Trophoblast cell (in vitro differentiated cells and primary cell): ENCODE data around the gene SETD7.

Source experiments
- DNase-seq, 2 donors: peaks; one replicate each; pipeline ENCODE4 v3.0.0-alpha.2; 2016
- H2AFZ ChIP-seq: 2 replicates; pipeline ENCODE4 v1.6.1; 2013; ENCODE audit warnings: low read length, moderate library complexity, mild to moderate bottlenecking; ENCODE audit not compliant: insufficient read depth, poor library complexity
- H2AK5ac ChIP-seq: 2 replicates; pipeline ENCODE4 v1.6.1; 2013; ENCODE audit warnings: mild to moderate bottlenecking, low read length
- H2BK120ac ChIP-seq: 2 replicates; pipeline ENCODE4 v1.6.1; 2013; ENCODE audit warnings: low read length, mild to moderate bottlenecking, moderate library complexity; ENCODE audit not compliant: insufficient read depth, poor library complexity
- H2BK12ac ChIP-seq: 2 replicates; pipeline ENCODE4 v1.6.1; 2013; ENCODE audit warnings: mild to moderate bottlenecking, low read length, moderate library complexity
- H2BK5ac ChIP-seq: 2 replicates; pipeline ENCODE4 v1.6.1; 2013; ENCODE audit warnings: low read length, low read depth, moderate library complexity, mild to moderate bottlenecking; ENCODE audit not compliant: poor library complexity
- H3K14ac ChIP-seq: 2 replicates; pipeline ENCODE4 v1.6.1; 2013; ENCODE audit warnings: mild to moderate bottlenecking, low read length
- H3K18ac ChIP-seq: 2 replicates; pipeline ENCODE4 v1.6.1; 2013; ENCODE audit warnings: mild to moderate bottlenecking, low read length
- H3K23ac ChIP-seq: 2 replicates; pipeline ENCODE4 v1.6.1; 2013; ENCODE audit warnings: low read length
- H3K27ac ChIP-seq: 2 replicates; pipeline ENCODE4 v1.5.1; 2013; ENCODE audit warnings: low read depth, mild to moderate bottlenecking, inconsistent platforms, low read length, moderate library complexity
- H3K27me3 ChIP-seq: 2 replicates; pipeline ENCODE4 v1.6.1; 2013; ENCODE audit warnings: inconsistent platforms, mild to moderate bottlenecking, low read length, moderate library complexity; ENCODE audit not compliant: insufficient read depth
- H3K36me3 ChIP-seq, 2 experiments: 1 replicate in 1 of 2; 2 replicates in 1 of 2; pipeline ENCODE4 v1.6.1; 2013; ENCODE audit warnings: low read length in 2 of 2, mild to moderate bottlenecking in 2 of 2, moderate library complexity in 1 of 2; ENCODE audit not compliant: insufficient read depth in 2 of 2, control insufficient read depth in 1 of 2
- H3K4ac ChIP-seq: 2 replicates; pipeline ENCODE4 v1.6.1; 2013; ENCODE audit warnings: low read depth, mild to moderate bottlenecking, low read length, moderate library complexity
- H3K4me1 ChIP-seq, 2 experiments: 1 replicate in 1 of 2; 2 replicates in 1 of 2; pipeline ENCODE4 v1.6.1; 2013; ENCODE audit warnings: low read length in 2 of 2, mild to moderate bottlenecking in 2 of 2, moderate library complexity in 1 of 2; ENCODE audit not compliant: insufficient read depth in 2 of 2, control insufficient read depth in 1 of 2
- H3K4me2 ChIP-seq: 2 replicates; pipeline ENCODE4 v1.6.1; 2013; ENCODE audit warnings: inconsistent platforms, mild to moderate bottlenecking, low read length, moderate library complexity
- H3K4me3 ChIP-seq: 2 replicates; pipeline ENCODE4 v1.5.1; 2013; ENCODE audit warnings: mild to moderate bottlenecking, low read depth, low read length, inconsistent platforms
- H3K79me1 ChIP-seq: one replicate; pipeline ENCODE4 v1.6.1; 2013; ENCODE audit warnings: low read length
- H3K79me2 ChIP-seq: 2 replicates; pipeline ENCODE4 v1.6.1; 2013; ENCODE audit warnings: low read length, mild to moderate bottlenecking; ENCODE audit not compliant: control insufficient read depth, insufficient read depth, poor library complexity
- H3K9ac ChIP-seq: 2 replicates; pipeline ENCODE4 v1.6.1; 2013; ENCODE audit warnings: mild to moderate bottlenecking, low read length
- H3K9me3 ChIP-seq: 2 replicates; pipeline ENCODE4 v1.6.1; 2013; ENCODE audit warnings: low read depth, mild to moderate bottlenecking, control low read depth, inconsistent platforms, low read length; ENCODE audit not compliant: insufficient read depth
- H4K12ac ChIP-seq: 2 replicates; pipeline ENCODE4 v1.6.1; 2013; ENCODE audit warnings: low read depth, mild to moderate bottlenecking, low read length, moderate library complexity
- H4K8ac ChIP-seq: 2 replicates; pipeline ENCODE4 v1.6.1; 2013; ENCODE audit warnings: low read depth, mild to moderate bottlenecking, low read length, moderate library complexity
- H4K91ac ChIP-seq: one replicate; pipeline ENCODE4 v1.6.1; 2013; ENCODE audit warnings: low read depth, mild to moderate bottlenecking, low read length, moderate library complexity
- WGBS: extraction: QIAGEN DNeasy Blood & Tissue Kit; methylation state at CpG from one replicate; pipeline ENCODE4 v1.1.7; 2013; ENCODE audit warnings: missing lambda C conversion rate; ENCODE audit not compliant: insufficient read length, insufficient coverage; ENCODE audit errors: extremely low coverage; 5-methylcytosine and 5-hydroxymethylcytosine counted together

SETD7 gene

GRCh38 chr4:139515531-139515958 lies 40.5 kb downstream of the SETD7 start:
- no peak overlapping the region for H3K27ac ChIP-seq
- H3K14ac ChIP-seq, result no peak overlapping the region
- H4K8ac ChIP-seq, result no peak overlapping the region
- no peak overlapping the region for H3K23ac ChIP-seq
- H3K4ac ChIP-seq, result no peak overlapping the region
- H3K9ac ChIP-seq, result no peak overlapping the region
- WGBS, result no CpG with 5 or more reads among the region's 4 CpGs
- H3K9me3 ChIP-seq, result no peaks in the 10 kb centered on the region
- no peak overlapping the region for H2AFZ ChIP-seq
- H3K18ac ChIP-seq, result no peak overlapping the region
- no peak overlapping the region for H2BK120ac ChIP-seq
- H3K79me1 ChIP-seq, result no peaks in the 10 kb centered on the region
- no peak overlapping the region for H3K4me2 ChIP-seq
- H4K91ac ChIP-seq, result no peak overlapping the region
- no peak overlapping the region for H4K12ac ChIP-seq
- H2BK5ac ChIP-seq, result no peak overlapping the region
- peaks cover 11 to 13% of the 10 kb centered on the region in 2 experiments for H3K36me3 ChIP-seq
- no peak overlapping the region for H2AK5ac ChIP-seq
- no peaks in the 10 kb centered on the region for H3K27me3 ChIP-seq
- H3K79me2 ChIP-seq, result no peaks in the 10 kb centered on the region
- H3K4me1 ChIP-seq, result peaks cover 4 to 5% of the 10 kb centered on the region in 2 experiments
- DNase-seq, result no peak
- no peak overlapping the region for H2BK12ac ChIP-seq
- no peak overlapping the region for H3K4me3 ChIP-seq

DNA sequence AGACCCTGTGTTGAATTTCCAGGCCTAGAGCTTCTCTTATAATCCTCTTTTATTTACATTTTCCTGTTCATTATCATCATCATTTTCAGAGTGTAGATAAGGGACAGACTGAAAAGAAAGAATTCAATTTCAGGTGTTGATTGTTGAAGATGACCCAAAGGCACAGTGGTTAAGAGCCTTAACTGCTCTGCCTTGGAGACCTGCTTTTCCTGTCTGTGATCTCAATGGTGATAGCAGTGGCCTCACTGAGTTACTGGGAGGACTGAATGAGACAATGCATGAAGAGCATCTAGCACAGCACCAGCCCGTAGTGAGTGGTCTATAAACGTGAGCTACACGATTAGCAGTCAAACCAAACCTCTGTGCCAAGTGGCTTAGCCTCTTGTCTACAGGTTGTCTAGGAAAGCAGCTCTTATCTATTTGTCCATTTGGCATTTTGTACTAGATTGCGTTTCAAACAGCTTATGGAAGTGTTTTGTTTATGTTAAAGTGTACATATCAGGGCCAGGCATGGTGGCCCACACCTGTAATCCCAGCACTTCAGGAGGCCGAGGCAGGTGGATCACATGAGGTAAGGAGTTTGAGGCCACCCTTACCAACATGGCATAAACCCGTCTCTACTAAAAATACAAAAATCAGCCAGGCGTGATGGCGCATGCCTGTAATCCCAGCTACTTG lies 41.5 kb downstream of the SETD7 start:
- Histone ChIP-seq H2BK5ac (no peak overlapping the region), H2BK12ac (no peak overlapping the region), H2AK5ac (no peak overlapping the region), H3K4me2 (no peak overlapping the region), H3K36me3 (peaks cover 13 to 15% of the 10 kb centered on the region in 2 experiments), H3K18ac (no peak overlapping the region), H3K4ac (no peak overlapping the region), H3K79me1 (no peaks in the 10 kb centered on the region), H3K14ac (no peak overlapping the region), H3K4me1 (peaks cover 4 to 5% of the 10 kb centered on the region in 2 experiments), H4K12ac (no peak overlapping the region), H3K4me3 (no peak overlapping the region), H3K79me2 (no peaks in the 10 kb centered on the region), H4K8ac (no peak overlapping the region), H4K91ac (no peak overlapping the region), H2AFZ (no peak overlapping the region), H3K27ac (no peak overlapping the region), H3K23ac (no peak overlapping the region), H2BK120ac (no peak overlapping the region), H3K27me3 (no peaks in the 10 kb centered on the region), H3K9ac (no peak overlapping the region), H3K9me3 (no peaks in the 10 kb centered on the region)
- peak; percentile 13 to 66 for DNase-seq
- no CpG with 5 or more reads among the region's 8 CpGs for WGBS

DNA sequence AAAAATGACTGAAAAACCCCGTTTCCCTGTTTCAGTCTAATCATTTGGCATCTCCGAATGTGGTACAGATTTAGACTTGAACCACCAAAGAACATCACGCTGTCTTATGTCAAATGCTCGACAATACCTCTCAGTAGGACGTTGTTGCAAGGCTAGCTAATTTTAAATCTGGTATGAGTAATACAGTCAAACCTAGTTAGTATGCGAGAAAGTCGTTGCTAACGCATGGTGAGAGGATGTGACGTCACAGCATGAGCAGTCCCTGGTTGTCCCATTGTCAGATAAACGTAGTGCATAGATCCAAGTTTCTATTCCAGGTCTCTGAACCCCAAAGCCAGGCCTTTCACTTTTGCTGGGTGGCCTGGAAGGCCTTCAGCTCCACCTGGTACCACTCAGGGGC lies 44.7 kb downstream of the SETD7 start:
- Histone ChIP-seq H3K14ac (no peak overlapping the region), H4K12ac (no peak overlapping the region), H2BK120ac (no peak overlapping the region), H4K91ac (no peak overlapping the region), H2AK5ac (no peak overlapping the region), H3K36me3 (peaks cover 15 to 19% of the 10 kb centered on the region in 2 experiments), H3K23ac (no peak overlapping the region), H3K27ac (no peak overlapping the region), H3K79me1 (no peaks in the 10 kb centered on the region), H2BK5ac (no peak overlapping the region), H2AFZ (no peak overlapping the region), H3K4me1 (peaks cover 4 to 5% of the 10 kb centered on the region in 2 experiments), H3K4ac (no peak overlapping the region), H3K18ac (no peak overlapping the region), H3K27me3 (no peaks in the 10 kb centered on the region), H3K4me2 (no peak overlapping the region), H4K8ac (no peak overlapping the region), H2BK12ac (no peak overlapping the region), H3K4me3 (no peak overlapping the region), H3K79me2 (no peaks in the 10 kb centered on the region), H3K9me3 (no peaks in the 10 kb centered on the region), H3K9ac (no peak overlapping the region)
- no CpG with 5 or more reads among the region's 10 CpGs for WGBS
- DNase-seq, result no peak

DNA sequence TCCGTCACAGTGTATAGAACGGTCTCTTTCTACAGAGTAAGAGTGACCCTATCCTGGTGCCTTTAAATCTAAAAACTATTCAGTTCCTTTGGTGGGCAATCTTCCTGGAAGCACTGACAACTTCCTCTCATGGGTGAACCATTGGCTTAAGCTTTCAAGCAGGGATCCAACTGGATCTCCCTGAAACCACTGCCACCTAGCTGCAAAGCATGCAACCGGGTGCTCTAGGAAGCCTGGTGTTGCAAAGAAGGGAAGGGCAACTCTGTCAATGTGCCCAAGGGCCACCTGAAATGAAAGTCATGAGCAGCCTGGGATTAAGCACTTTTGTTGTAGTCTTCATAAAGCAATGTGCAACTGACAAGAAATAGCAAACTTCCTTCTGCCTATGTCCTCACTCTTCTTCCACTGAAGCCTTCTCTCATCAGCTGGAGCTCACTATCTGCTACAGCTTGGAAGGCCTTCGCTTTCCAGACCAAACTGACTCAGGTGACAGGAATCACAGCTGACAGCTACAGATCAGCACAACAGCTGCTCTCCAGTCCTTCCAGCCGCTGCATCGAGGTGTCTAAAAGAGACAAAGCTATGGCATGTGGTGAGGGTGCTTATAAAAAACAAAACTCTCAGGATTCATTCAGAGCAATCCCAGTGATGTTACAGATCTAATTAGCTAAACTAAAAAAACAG lies 46.1 kb downstream of the SETD7 start:
- H3K4me3 ChIP-seq, result no peak overlapping the region
- H3K36me3 ChIP-seq, result peaks cover 14 to 19% of the 10 kb centered on the region in 2 experiments
- no peak overlapping the region for H3K4me2 ChIP-seq
- H3K14ac ChIP-seq, result no peak overlapping the region
- no peak overlapping the region for H3K4ac ChIP-seq
- H3K27ac ChIP-seq, result no peak overlapping the region
- peaks cover 4 to 5% of the 10 kb centered on the region in 2 experiments for H3K4me1 ChIP-seq
- no peak overlapping the region for H4K12ac ChIP-seq
- no peaks in the 10 kb centered on the region for H3K9me3 ChIP-seq
- H3K23ac ChIP-seq, result no peak overlapping the region
- no peak overlapping the region for H2BK120ac ChIP-seq
- no peaks in the 10 kb centered on the region for H3K27me3 ChIP-seq
- no peak overlapping the region for H2BK5ac ChIP-seq
- no CpG with 5 or more reads among the region's 6 CpGs for WGBS
- H2AK5ac ChIP-seq, result no peak overlapping the region
- H2AFZ ChIP-seq, result no peak overlapping the region
- H4K8ac ChIP-seq, result no peak overlapping the region
- H3K9ac ChIP-seq, result no peak overlapping the region
- H3K79me1 ChIP-seq, result no peaks in the 10 kb centered on the region
- no peak overlapping the region for H2BK12ac ChIP-seq
- no peaks in the 10 kb centered on the region for H3K79me2 ChIP-seq
- H3K18ac ChIP-seq, result no peak overlapping the region
- no peak for DNase-seq
- H4K91ac ChIP-seq, result no peak overlapping the region
